Heart left ventricle (tissue), 13 donors: Measurements from ENCODE around the gene TDRD10.

ENCODE experiments used
- POLR2A ChIP-seq, 2 donors: fragments of 450-650 bp; IDR thresholded peaks; one replicate each; pipeline ENCODE4 v1.6.1; 2017; ENCODE audit warnings: antibody characterized with exemption in 2 of 2, mild to moderate bottlenecking in 2 of 2, moderate library complexity in 2 of 2
- TF ChIP-seq, protein P1 (sequence below), 12 donors: fragments of 200-600 bp; sonication (generic) in 4 of 12; IDR thresholded peaks; one replicate each; pipeline versions ENCODE4 v1.5.0 to v1.8.0; 2018 to 2022; ENCODE audit warnings: antibody characterized with exemption in 12 of 12, mild to moderate bottlenecking in 5 of 12
- donor health status: ischemic (EF 13 %, LVEDD 7.1; RV severe dilation, severe dysfunction).
- donor health status: DM: no; HTN: yes; CAD: no.
- donor health status: DM: no; HTN: no; CAD: no.
- donor health status: ischemic (EF 25% LVEDD 6.9; RV normal size, moderate dysfunction).
- donor health status: ischemic (EF 25% LVEDD 5.7; RV mildly dilated, moderate dysfunction).
- donor health status: ischemic (EF 35%, LVEDD 5.7; RV mildly dilated, moderate dysfunction).
- donor health status: nonischemic (EF 11% LVEDD 7.7; RV severe dilation, severe dysfunction).
- donor health status: DM: yes; HTN: yes; CAD: no.
- donor health status: PGD.
- donor health status: ischemic (EF 29% LVEDD 5.4; RV normal size, mild dysfunction).
- donor health status: nonischemic (EF 23%, LVEDD 6.1; RV moderate dilation, normal function).

GRCh38 chr1:154501423-154502065 is 475 bp upstream of the TDRD10 start:
- TF ChIP-seq, protein P1, sequence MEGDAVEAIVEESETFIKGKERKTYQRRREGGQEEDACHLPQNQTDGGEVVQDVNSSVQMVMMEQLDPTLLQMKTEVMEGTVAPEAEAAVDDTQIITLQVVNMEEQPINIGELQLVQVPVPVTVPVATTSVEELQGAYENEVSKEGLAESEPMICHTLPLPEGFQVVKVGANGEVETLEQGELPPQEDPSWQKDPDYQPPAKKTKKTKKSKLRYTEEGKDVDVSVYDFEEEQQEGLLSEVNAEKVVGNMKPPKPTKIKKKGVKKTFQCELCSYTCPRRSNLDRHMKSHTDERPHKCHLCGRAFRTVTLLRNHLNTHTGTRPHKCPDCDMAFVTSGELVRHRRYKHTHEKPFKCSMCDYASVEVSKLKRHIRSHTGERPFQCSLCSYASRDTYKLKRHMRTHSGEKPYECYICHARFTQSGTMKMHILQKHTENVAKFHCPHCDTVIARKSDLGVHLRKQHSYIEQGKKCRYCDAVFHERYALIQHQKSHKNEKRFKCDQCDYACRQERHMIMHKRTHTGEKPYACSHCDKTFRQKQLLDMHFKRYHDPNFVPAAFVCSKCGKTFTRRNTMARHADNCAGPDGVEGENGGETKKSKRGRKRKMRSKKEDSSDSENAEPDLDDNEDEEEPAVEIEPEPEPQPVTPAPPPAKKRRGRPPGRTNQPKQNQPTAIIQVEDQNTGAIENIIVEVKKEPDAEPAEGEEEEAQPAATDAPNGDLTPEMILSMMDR (IDR thresholded peaks at IDR 0.05), result no peak
- TF ChIP-seq POLR2A (IDR thresholded peaks at IDR 0.05), result no peak
